ENCODE measurements around the gene ARL15.

Gene ARL15

GRCh38 chr5:54282876-54283275 lies 27.5 kb downstream of the ARL15 start:
- Histone ChIP-seq H3K36me3 (ENCODE audit: control insufficient read depth in 1 of 2, insufficient read depth in 2 of 2, low read length in 2 of 2) (no peaks in the 10 kb centered on the region), H3K4me1 (ENCODE audit: control insufficient read depth in 1 of 2, insufficient read depth in 2 of 2, low read length in 2 of 2) (no peaks in the 10 kb centered on the region), H3K27ac (ENCODE audit: low read length) (no peak overlapping the region), H3K9me3 (ENCODE audit: control insufficient read depth in 1 of 2, low read length in 2 of 2) (no peaks in the 10 kb centered on the region), H3K4me3 (ENCODE audit: low read depth in 1 of 2, low read length in 2 of 2) (no peak overlapping the region), H3K27me3 (ENCODE audit: low read depth, low read length) (no peaks in the 10 kb centered on the region)

GRCh38 chr5:54281960-54282692 lies 28.2 kb downstream of the ARL15 start:
- no peaks in the 10 kb centered on the region for H3K27me3 ChIP-seq (ENCODE audit: low read depth, low read length)
- H3K4me3 ChIP-seq (ENCODE audit: low read depth in 1 of 2, low read length in 2 of 2) = no peak overlapping the region
- no peak overlapping the region for H3K27ac ChIP-seq (ENCODE audit: low read length)
- H3K9me3 ChIP-seq (ENCODE audit: control insufficient read depth in 1 of 2, low read length in 2 of 2) = no peaks in the 10 kb centered on the region
- H3K4me1 ChIP-seq (ENCODE audit: control insufficient read depth in 1 of 2, insufficient read depth in 2 of 2, low read length in 2 of 2) = no peaks in the 10 kb centered on the region
- no peaks in the 10 kb centered on the region for H3K36me3 ChIP-seq (ENCODE audit: control insufficient read depth in 1 of 2, insufficient read depth in 2 of 2, low read length in 2 of 2)

GRCh38 chr5:54279960-54280359 lies 30.4 kb downstream of the ARL15 start:
- no peak overlapping the region for H3K4me3 ChIP-seq (ENCODE audit: low read depth in 1 of 2, low read length in 2 of 2)
- H3K27me3 ChIP-seq (ENCODE audit: low read depth, low read length) = no peaks in the 10 kb centered on the region
- H3K9me3 ChIP-seq (ENCODE audit: control insufficient read depth in 1 of 2, low read length in 2 of 2) = no peaks in the 10 kb centered on the region
- no peaks in the 10 kb centered on the region for H3K4me1 ChIP-seq (ENCODE audit: control insufficient read depth in 1 of 2, insufficient read depth in 2 of 2, low read length in 2 of 2)
- no peaks in the 10 kb centered on the region for H3K36me3 ChIP-seq (ENCODE audit: control insufficient read depth in 1 of 2, insufficient read depth in 2 of 2, low read length in 2 of 2)
- H3K27ac ChIP-seq (ENCODE audit: low read length) = no peak overlapping the region

- H3K9me3 ChIP-seq (ENCODE audit: control insufficient read depth in 1 of 2, low read length in 2 of 2) = no peaks in the 10 kb centered on the region
- H3K27me3 ChIP-seq (ENCODE audit: low read depth, low read length) = no peaks in the 10 kb centered on the region
- H3K4me1 ChIP-seq (ENCODE audit: control insufficient read depth in 1 of 2, insufficient read depth in 2 of 2, low read length in 2 of 2) = no peaks in the 10 kb centered on the region
- no peaks in the 10 kb centered on the region for H3K36me3 ChIP-seq (ENCODE audit: control insufficient read depth in 1 of 2, insufficient read depth in 2 of 2, low read length in 2 of 2)
- H3K27ac ChIP-seq (ENCODE audit: low read length) = no peak overlapping the region
- H3K4me3 ChIP-seq (ENCODE audit: low read depth in 1 of 2, low read length in 2 of 2) = no peak overlapping the region
Observed at GRCh38 chr5:54278979-54279717, 31.2 kb downstream of the ARL15 start.

GRCh38 chr5:54278036-54278830 lies 32.1 kb downstream of the ARL15 start:
- H3K4me1 ChIP-seq (ENCODE audit: control insufficient read depth in 1 of 2, insufficient read depth in 2 of 2, low read length in 2 of 2) = no peaks in the 10 kb centered on the region
- H3K27me3 ChIP-seq (ENCODE audit: low read depth, low read length) = no peaks in the 10 kb centered on the region
- no peaks in the 10 kb centered on the region for H3K36me3 ChIP-seq (ENCODE audit: control insufficient read depth in 1 of 2, insufficient read depth in 2 of 2, low read length in 2 of 2)
- no peak overlapping the region for H3K27ac ChIP-seq (ENCODE audit: low read length)
- H3K9me3 ChIP-seq (ENCODE audit: control insufficient read depth in 1 of 2, low read length in 2 of 2) = no peaks in the 10 kb centered on the region
- H3K4me3 ChIP-seq (ENCODE audit: low read depth in 1 of 2, low read length in 2 of 2) = no peak overlapping the region

- H3K4me3 ChIP-seq (ENCODE audit: low read depth in 1 of 2, low read length in 2 of 2) = no peak overlapping the region
- H3K27ac ChIP-seq (ENCODE audit: low read length) = no peak overlapping the region
- H3K36me3 ChIP-seq (ENCODE audit: control insufficient read depth in 1 of 2, insufficient read depth in 2 of 2, low read length in 2 of 2) = no peaks in the 10 kb centered on the region
- no peaks in the 10 kb centered on the region for H3K27me3 ChIP-seq (ENCODE audit: low read depth, low read length)
- no peaks in the 10 kb centered on the region for H3K9me3 ChIP-seq (ENCODE audit: control insufficient read depth in 1 of 2, low read length in 2 of 2)
- H3K4me1 ChIP-seq (ENCODE audit: control insufficient read depth in 1 of 2, insufficient read depth in 2 of 2, low read length in 2 of 2) = no peaks in the 10 kb centered on the region
Observed at GRCh38 chr5:54276048-54276447, 34.3 kb downstream of the ARL15 start.

GRCh38 chr5:54275361-54275760 lies 35.0 kb downstream of the ARL15 start:
- Histone ChIP-seq H3K27me3 (ENCODE audit: low read depth, low read length) (no peaks in the 10 kb centered on the region), H3K4me3 (ENCODE audit: low read depth in 1 of 2, low read length in 2 of 2) (no peak overlapping the region), H3K4me1 (ENCODE audit: control insufficient read depth in 1 of 2, insufficient read depth in 2 of 2, low read length in 2 of 2) (no peaks in the 10 kb centered on the region)

GRCh38 chr5:54274944-54275343 lies 35.4 kb downstream of the ARL15 start:
- H3K4me1 ChIP-seq (ENCODE audit: control insufficient read depth in 1 of 2, insufficient read depth in 2 of 2, low read length in 2 of 2) = no peaks in the 10 kb centered on the region
- no peak overlapping the region for H3K27ac ChIP-seq (ENCODE audit: low read length)
- H3K9me3 ChIP-seq (ENCODE audit: control insufficient read depth in 1 of 2, low read length in 2 of 2) = no peaks in the 10 kb centered on the region
- no peak overlapping the region for H3K4me3 ChIP-seq (ENCODE audit: low read depth in 1 of 2, low read length in 2 of 2)
- no peaks in the 10 kb centered on the region for H3K36me3 ChIP-seq (ENCODE audit: control insufficient read depth in 1 of 2, insufficient read depth in 2 of 2, low read length in 2 of 2)
- H3K27me3 ChIP-seq (ENCODE audit: low read depth, low read length) = no peaks in the 10 kb centered on the region

More at GRCh38 chr5:54275361-54275760, 35.0 kb downstream of the ARL15 start:
- Histone ChIP-seq H3K36me3 (ENCODE audit: control insufficient read depth in 1 of 2, insufficient read depth in 2 of 2, low read length in 2 of 2) (no peaks in the 10 kb centered on the region), H3K9me3 (ENCODE audit: control insufficient read depth in 1 of 2, low read length in 2 of 2) (no peaks in the 10 kb centered on the region), H3K27ac (ENCODE audit: low read length) (no peak overlapping the region)

GRCh38 chr5:54273715-54274114 lies 36.7 kb downstream of the ARL15 start:
- Histone ChIP-seq H3K27me3 (ENCODE audit: low read depth, low read length) (no peaks in the 10 kb centered on the region), H3K4me3 (ENCODE audit: low read depth in 1 of 2, low read length in 2 of 2) (no peak overlapping the region), H3K9me3 (ENCODE audit: control insufficient read depth in 1 of 2, low read length in 2 of 2) (no peaks in the 10 kb centered on the region), H3K4me1 (ENCODE audit: control insufficient read depth in 1 of 2, insufficient read depth in 2 of 2, low read length in 2 of 2) (no peaks in the 10 kb centered on the region), H3K27ac (ENCODE audit: low read length) (no peak overlapping the region), H3K36me3 (ENCODE audit: control insufficient read depth in 1 of 2, insufficient read depth in 2 of 2, low read length in 2 of 2) (no peaks in the 10 kb centered on the region)

- Histone ChIP-seq H3K36me3 (ENCODE audit: control insufficient read depth in 1 of 2, insufficient read depth in 2 of 2, low read length in 2 of 2) (no peaks in the 10 kb centered on the region), H3K4me1 (ENCODE audit: control insufficient read depth in 1 of 2, insufficient read depth in 2 of 2, low read length in 2 of 2) (no peaks in the 10 kb centered on the region)
Observed at GRCh38 chr5:54272746-54273145, 37.6 kb downstream of the ARL15 start.

GRCh38 chr5:54270326-54270725 lies 40.0 kb downstream of the ARL15 start:
- H3K27ac ChIP-seq (ENCODE audit: low read length) = no peak overlapping the region
- no peaks in the 10 kb centered on the region for H3K27me3 ChIP-seq (ENCODE audit: low read depth, low read length)
- H3K4me3 ChIP-seq (ENCODE audit: low read depth in 1 of 2, low read length in 2 of 2) = no peak overlapping the region
- no peaks in the 10 kb centered on the region for H3K4me1 ChIP-seq (ENCODE audit: control insufficient read depth in 1 of 2, insufficient read depth in 2 of 2, low read length in 2 of 2)
- H3K36me3 ChIP-seq (ENCODE audit: control insufficient read depth in 1 of 2, insufficient read depth in 2 of 2, low read length in 2 of 2) = no peaks in the 10 kb centered on the region
- H3K9me3 ChIP-seq (ENCODE audit: control insufficient read depth in 1 of 2, low read length in 2 of 2) = no peaks in the 10 kb centered on the region

More at GRCh38 chr5:54272746-54273145, 37.6 kb downstream of the ARL15 start:
- no peaks in the 10 kb centered on the region for H3K27me3 ChIP-seq (ENCODE audit: low read depth, low read length)
- H3K9me3 ChIP-seq (ENCODE audit: control insufficient read depth in 1 of 2, low read length in 2 of 2) = no peaks in the 10 kb centered on the region
- H3K27ac ChIP-seq (ENCODE audit: low read length) = no peak overlapping the region
- H3K4me3 ChIP-seq (ENCODE audit: low read depth in 1 of 2, low read length in 2 of 2) = no peak overlapping the region

Data from muscle layer of duodenum (tissue), 2 donors.